ENCODE results near the gene MKLN1. TPM values are rescaled to one million over a fixed set of nuclear protein-coding genes. Genes with fewer than 3 reads are reported as not detected.

Gene MKLN1
- total and polyA plus RNA-seq, 2 donors (not counting 1 experiment from before 2014, with no cell fraction given) = 8.5 to 68.4 TPM

DNA sequence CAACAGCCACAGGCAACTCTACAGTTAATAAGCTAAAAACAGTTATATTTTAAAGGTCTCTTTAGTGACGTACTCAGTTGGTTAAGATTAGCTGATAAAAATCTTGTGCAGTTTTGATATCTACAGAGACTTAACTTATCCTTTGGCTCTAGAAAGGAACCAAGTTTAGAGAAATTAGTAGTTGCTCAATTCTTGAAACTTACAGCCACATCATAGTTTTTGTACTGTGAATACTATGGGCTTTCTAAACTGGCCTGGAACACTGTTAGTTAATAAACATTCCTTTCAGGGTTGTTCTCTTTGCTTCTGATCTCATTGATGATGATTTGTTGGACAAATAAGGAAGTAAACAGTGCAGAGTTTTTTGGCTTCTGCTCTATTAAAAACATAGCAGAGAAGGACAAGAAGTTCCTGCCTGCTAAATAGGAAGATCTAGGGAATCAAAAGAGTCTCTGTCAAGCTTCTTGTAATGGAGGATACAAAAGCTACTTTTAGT lies 73.1 kb downstream of the MKLN1 start:
- Histone ChIP-seq H2AFZ (ENCODE audit: insufficient read depth, low read depth, low read length, poor library complexity, severe bottlenecking) (no peak overlapping the region), H3K27me3 (replicated peaks in 1 of 4; ENCODE audit: control extremely low read depth in 1 of 4, control insufficient read depth in 3 of 4, insufficient read depth in 4 of 4, low read length in 3 of 4) (no peaks in the 10 kb centered on the region), H3K4me3 (ENCODE audit: control extremely low read depth in 1 of 5, extremely low read depth in 1 of 5, insufficient read depth in 1 of 5, low read depth in 2 of 5, low read length in 4 of 5) (no peak overlapping the region), H3K4me1 (ENCODE audit: control insufficient read depth in 2 of 2, insufficient read depth in 2 of 2, low read length in 2 of 2) (no peaks in the 10 kb centered on the region), H3K9me3 (ENCODE audit: control extremely low read depth in 1 of 3, control insufficient read depth in 2 of 3, insufficient read depth in 1 of 3, low read length in 2 of 3) (peaks cover 0 to 2% (median 0%) of the 10 kb centered on the region in 3 donors), H3K27ac (ENCODE audit: low read length in 2 of 2) (no peak overlapping the region), H3K79me2 (ENCODE audit: control insufficient read depth, insufficient read depth, low read length) (peaks cover 4% of the 10 kb centered on the region), H4K20me1 (ENCODE audit: control insufficient read depth, insufficient read depth, low read length, poor library complexity, severe bottlenecking) (no peaks in the 10 kb centered on the region), H3K9ac (ENCODE audit: low read length) (no peak overlapping the region), H3K36me3 (replicated peaks in 1 of 2; ENCODE audit: control extremely low read depth in 1 of 2, control insufficient read depth in 1 of 2, extremely low read depth in 1 of 2, insufficient read depth in 2 of 2, low read length in 1 of 2) (peaks cover 2 to 39% of the 10 kb centered on the region in 2 experiments), H3K4me2 (replicated peaks; ENCODE audit: low read depth, low read length, poor library complexity, severe bottlenecking) (no peak overlapping the region)
- Mint-ChIP-seq H3K4me1 (peaks cover 15% of the 10 kb centered on the region), H3K27ac (peak overlapping the region; percentile 2), H3K27me3 (no peaks in the 10 kb centered on the region), H3K4me3 (no peak overlapping the region), H3K9me3 (ENCODE audit: insufficient read depth) (peaks cover 6% of the 10 kb centered on the region)
- TF ChIP-seq, protein P1, sequence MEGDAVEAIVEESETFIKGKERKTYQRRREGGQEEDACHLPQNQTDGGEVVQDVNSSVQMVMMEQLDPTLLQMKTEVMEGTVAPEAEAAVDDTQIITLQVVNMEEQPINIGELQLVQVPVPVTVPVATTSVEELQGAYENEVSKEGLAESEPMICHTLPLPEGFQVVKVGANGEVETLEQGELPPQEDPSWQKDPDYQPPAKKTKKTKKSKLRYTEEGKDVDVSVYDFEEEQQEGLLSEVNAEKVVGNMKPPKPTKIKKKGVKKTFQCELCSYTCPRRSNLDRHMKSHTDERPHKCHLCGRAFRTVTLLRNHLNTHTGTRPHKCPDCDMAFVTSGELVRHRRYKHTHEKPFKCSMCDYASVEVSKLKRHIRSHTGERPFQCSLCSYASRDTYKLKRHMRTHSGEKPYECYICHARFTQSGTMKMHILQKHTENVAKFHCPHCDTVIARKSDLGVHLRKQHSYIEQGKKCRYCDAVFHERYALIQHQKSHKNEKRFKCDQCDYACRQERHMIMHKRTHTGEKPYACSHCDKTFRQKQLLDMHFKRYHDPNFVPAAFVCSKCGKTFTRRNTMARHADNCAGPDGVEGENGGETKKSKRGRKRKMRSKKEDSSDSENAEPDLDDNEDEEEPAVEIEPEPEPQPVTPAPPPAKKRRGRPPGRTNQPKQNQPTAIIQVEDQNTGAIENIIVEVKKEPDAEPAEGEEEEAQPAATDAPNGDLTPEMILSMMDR (IDR thresholded peaks at IDR 0.05) = no peak
- no peak for TF ChIP-seq EZH2 (IDR thresholded peaks at IDR 0.05; ENCODE audit: borderline replicate concordance, insufficient read depth, low read depth, low read length, poor library complexity, severe bottlenecking)
- ATAC-seq (ENCODE audit: low read depth) (no peak), DNase-seq (no peak)
- no CpG with 5 or more reads among the region's 1 CpG for WGBS (ENCODE audit: insufficient coverage)
- intact Hi-C loops (cut with micrococcal nuclease) = no loop called here
- ChIA-PET CTCF (interaction anchor here (0.7 to 1.0 kb wide), 2 partner anchors 22 to 343 kb away, joined by 3 to 4 read pairs; no protein-coding TSS in a partner anchor), POLR2A (no interaction called here)

DNA sequence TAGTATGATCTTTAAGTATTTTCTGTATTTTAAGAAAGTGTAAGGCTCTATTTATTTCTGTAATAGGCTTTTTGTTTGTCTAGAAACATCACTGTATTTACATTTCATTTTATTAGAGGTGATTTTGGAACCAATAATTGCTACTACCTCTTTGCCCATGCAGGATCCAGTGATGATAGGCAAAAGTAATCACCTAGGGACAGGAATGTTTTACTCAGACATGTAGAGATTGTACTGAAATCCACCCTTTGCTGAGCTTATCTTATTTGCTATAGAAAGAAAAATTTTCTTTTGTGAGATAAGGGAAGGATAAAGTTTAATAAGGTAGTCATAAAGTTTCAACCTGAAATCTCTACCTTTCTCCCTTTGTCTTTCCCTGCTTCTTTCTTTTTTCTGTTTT lies 73.5 kb downstream of the MKLN1 start:
- Mint-ChIP-seq H3K9me3 (ENCODE audit: insufficient read depth) (peaks cover 6% of the 10 kb centered on the region), H3K4me3 (no peak overlapping the region), H3K27ac (no peak overlapping the region), H3K27me3 (no peaks in the 10 kb centered on the region), H3K4me1 (peaks cover 15% of the 10 kb centered on the region)
- intact Hi-C loops (cut with micrococcal nuclease) = no loop called here
- Histone ChIP-seq H3K4me3 (ENCODE audit: control extremely low read depth in 1 of 5, extremely low read depth in 1 of 5, insufficient read depth in 1 of 5, low read depth in 2 of 5, low read length in 4 of 5) (no peak overlapping the region), H3K4me1 (ENCODE audit: control insufficient read depth in 2 of 2, insufficient read depth in 2 of 2, low read length in 2 of 2) (no peaks in the 10 kb centered on the region), H3K36me3 (replicated peaks in 1 of 2; ENCODE audit: control extremely low read depth in 1 of 2, control insufficient read depth in 1 of 2, extremely low read depth in 1 of 2, insufficient read depth in 2 of 2, low read length in 1 of 2) (peaks cover 2 to 39% of the 10 kb centered on the region in 2 experiments), H4K20me1 (ENCODE audit: control insufficient read depth, insufficient read depth, low read length, poor library complexity, severe bottlenecking) (no peaks in the 10 kb centered on the region), H3K9ac (ENCODE audit: low read length) (no peak overlapping the region), H3K9me3 (ENCODE audit: control extremely low read depth in 1 of 3, control insufficient read depth in 2 of 3, insufficient read depth in 1 of 3, low read length in 2 of 3) (peaks cover 0 to 2% (median 0%) of the 10 kb centered on the region in 3 donors), H2AFZ (ENCODE audit: insufficient read depth, low read depth, low read length, poor library complexity, severe bottlenecking) (no peak overlapping the region), H3K27ac (ENCODE audit: low read length in 2 of 2) (no peak overlapping the region), H3K79me2 (ENCODE audit: control insufficient read depth, insufficient read depth, low read length) (peaks cover 2% of the 10 kb centered on the region), H3K4me2 (replicated peaks; ENCODE audit: low read depth, low read length, poor library complexity, severe bottlenecking) (no peak overlapping the region), H3K27me3 (replicated peaks in 1 of 4; ENCODE audit: control extremely low read depth in 1 of 4, control insufficient read depth in 3 of 4, insufficient read depth in 4 of 4, low read length in 3 of 4) (no peaks in the 10 kb centered on the region)
- DNase-seq (no peak), ATAC-seq (ENCODE audit: low read depth) (no peak)
- TF ChIP-seq EZH2 (IDR thresholded peaks at IDR 0.05; ENCODE audit: borderline replicate concordance, insufficient read depth, low read depth, low read length, poor library complexity, severe bottlenecking) = no peak
- TF ChIP-seq, protein P1 (IDR thresholded peaks at IDR 0.05) = no peak
- ChIA-PET CTCF (no interaction called here), POLR2A (no interaction called here)

Data from B cell (primary cell).